Superior temporal gyrus (tissue), 1 donor: Measurements from ENCODE around the gene VWA3A.
"Not testable (repeated sequence)": the region's sequence is repeated elsewhere in the genome, so short reads cannot be mapped to it uniquely, and the experiment has no call there.

ENCODE experiments used
- DNase-seq: peaks from one replicate; pipeline ENCODE4 v3.0.0-alpha.2; 2016; ENCODE audit errors: extremely low spot score

Gene VWA3A

GRCh38 chr16:22089910-22090309 lies 2.4 kb upstream of the VWA3A start:
- no peak for DNase-seq

GRCh38 chr16:22091721-22092120 lies 620 bp upstream of the VWA3A start:
- no peak for DNase-seq

GRCh38 chr16:22093331-22093730 lies 990 bp downstream of the VWA3A start:
- DNase-seq: no peak

GRCh38 chr16:22093996-22094395 lies 1.7 kb downstream of the VWA3A start:
- no peak for DNase-seq

GRCh38 chr16:22098405-22099255 lies 6.3 kb downstream of the VWA3A start:
- DNase-seq: peak; percentile 68

GRCh38 chr16:22099256-22099975 lies 7.1 kb downstream of the VWA3A start:
- DNase-seq: no peak

GRCh38 chr16:22103441-22103840 lies 11.1 kb downstream of the VWA3A start:
- DNase-seq: no peak

GRCh38 chr16:22109258-22109898 lies 17.0 kb downstream of the VWA3A start:
- DNase-seq: no peak

- DNase-seq: not testable (repeated sequence)
These were observed 19.3 kb downstream of the VWA3A start for GRCh38 chr16:22111629-22112028.

GRCh38 chr16:22116095-22116700 lies 23.9 kb downstream of the VWA3A start:
- no peak for DNase-seq

- no peak for DNase-seq
These were observed 25.3 kb downstream of the VWA3A start for GRCh38 chr16:22117609-22118008.

- DNase-seq: no peak
These were observed 28.1 kb downstream of the VWA3A start for GRCh38 chr16:22120440-22120839.

GRCh38 chr16:22122239-22122638 lies 29.9 kb downstream of the VWA3A start:
- no peak for DNase-seq

GRCh38 chr16:22123146-22123545 lies 30.8 kb downstream of the VWA3A start:
- no peak for DNase-seq

GRCh38 chr16:22123759-22124490 lies 31.6 kb downstream of the VWA3A start:
- no peak for DNase-seq

GRCh38 chr16:22124583-22125284 lies 32.4 kb downstream of the VWA3A start:
- no peak for DNase-seq

- DNase-seq: no peak
These were observed 33.8 kb downstream of the VWA3A start for GRCh38 chr16:22126037-22126558.

GRCh38 chr16:22128537-22128936 lies 36.2 kb downstream of the VWA3A start:
- DNase-seq: not testable (repeated sequence)

GRCh38 chr16:22130528-22130927 lies 38.2 kb downstream of the VWA3A start:
- no peak for DNase-seq

GRCh38 chr16:22132801-22133200 lies 40.5 kb downstream of the VWA3A start:
- no peak for DNase-seq

- DNase-seq: no peak
These were observed 46.1 kb downstream of the VWA3A start for GRCh38 chr16:22138482-22138881.
